Small intestine (tissue), 7 donors: ENCODE data around the gene C19orf44. TPM values are rescaled to one million over a fixed set of nuclear protein-coding genes. Genes with fewer than 3 reads are reported as not detected.
"Not testable (repeated sequence)": the region's sequence is repeated elsewhere in the genome, so short reads cannot be mapped to it uniquely, and the experiment has no call there.

ENCODE experiments used
- DNase-seq, 2 donors: peaks; one replicate each; pipeline versions ENCODE4 v3.0.0 to v3.0.0-alpha.2; 2013
- FAIRE-seq: peaks from 2 replicates; lab custom pipeline; 2012; peaks lifted over from hg19 to GRCh38; lab: Jason Lieb, UNC
- H3K27ac ChIP-seq, 3 donors: one replicate each; pipeline ENCODE4 v1.5.1; 2013; ENCODE audit warnings: low read length in 2 of 3, mild to moderate bottlenecking in 2 of 3, control low read depth in 1 of 3, inconsistent platforms in 1 of 3, low read depth in 1 of 3, moderate library complexity in 1 of 3
- H3K27me3 ChIP-seq, 3 donors: one replicate each; pipeline ENCODE4 v1.6.1; 2013; ENCODE audit warnings: low read length in 3 of 3, inconsistent platforms in 1 of 3; ENCODE audit not compliant: control insufficient read depth in 3 of 3, insufficient read depth in 3 of 3
- H3K36me3 ChIP-seq, 3 donors: one replicate each; pipeline ENCODE4 v1.6.1; 2013; ENCODE audit warnings: low read length in 3 of 3, inconsistent platforms in 1 of 3, low read depth in 1 of 3, mild to moderate bottlenecking in 1 of 3, moderate library complexity in 1 of 3; ENCODE audit not compliant: control insufficient read depth in 3 of 3, insufficient read depth in 2 of 3
- H3K4me1 ChIP-seq, 3 donors: one replicate each; pipeline ENCODE4 v1.6.1; 2013; ENCODE audit warnings: low read length in 2 of 3, inconsistent platforms in 1 of 3, low read depth in 1 of 3, mild to moderate bottlenecking in 1 of 3, moderate library complexity in 1 of 3; ENCODE audit not compliant: control insufficient read depth in 3 of 3, insufficient read depth in 2 of 3
- H3K4me3 ChIP-seq, 3 donors: one replicate each; pipeline ENCODE4 v1.5.1; 2013; ENCODE audit warnings: low read length in 3 of 3, control low read depth in 1 of 3, inconsistent platforms in 1 of 3, low read depth in 1 of 3, mild to moderate bottlenecking in 1 of 3, moderate library complexity in 1 of 3
- H3K9me3 ChIP-seq, 2 donors: one replicate each; pipeline ENCODE4 v1.6.1; 2013; ENCODE audit warnings: low read depth in 1 of 2, low read length in 1 of 2; ENCODE audit not compliant: control insufficient read depth in 2 of 2, insufficient read depth in 1 of 2
- WGBS, 3 donors: extraction: QIAGEN DNeasy Blood & Tissue Kit; methylation state at CpG; one replicate each; pipeline ENCODE4 v1.1.7; 2013; 5-methylcytosine and 5-hydroxymethylcytosine counted together
- polyA plus RNA-seq, 4 donors: library from polyadenylated mRNA; stranded (reverse) in 3 of 4; unstranded in 1 of 4; fragments of 200-250 nt in 3 of 4; fragments of 120-200 nt in 1 of 4; gene quantifications; one replicate each; pipeline versions ENCODE4 v1.2.1 to v1.2.3, GENCODE V29; 2013
- donor health status: healthy with polysubstance abuse.
- donor health status: control.
- donor health status: control.
- donor health status: Bipolar disorder and iron deficiency.
- donor health status: healthy.

The C19orf44 gene
- polyA plus RNA-seq, 4 donors, result 0.67 to 3.7 (median 2.2) TPM

GRCh38 chr19:16472992-16473391 is 23.2 kb upstream of the C19orf44 start:
- Histone ChIP-seq H3K4me3 (no peak overlapping the region), H3K27ac (no peak overlapping the region), H3K9me3 (peaks cover 0 to 4% of the 10 kb centered on the region in 2 donors), H3K27me3 (no peaks in the 10 kb centered on the region), H3K36me3 (peaks cover 0 to 6% (median 0%) of the 10 kb centered on the region in 3 donors), H3K4me1 (peaks cover 0 to 11% (median 0%) of the 10 kb centered on the region in 3 donors)
- FAIRE-seq, result no peak
- 61 to 87% (median 75%) methylated on average over 2 of the region's 2 CpGs for WGBS, 3 donors
- DNase-seq, result no peak

- Histone ChIP-seq H3K27me3 (no peaks in the 10 kb centered on the region), H3K4me3 (no peak overlapping the region), H3K27ac (no peak overlapping the region), H3K4me1 (peaks cover 0 to 11% (median 0%) of the 10 kb centered on the region in 3 donors), H3K36me3 (peaks cover 0 to 3% (median 0%) of the 10 kb centered on the region in 3 donors), H3K9me3 (peaks cover 0 to 4% of the 10 kb centered on the region in 2 donors)
- DNase-seq (no peak), FAIRE-seq (no peak)
- WGBS, 3 donors, result 76 to 82% (median 77%) methylated on average over 13 of the region's 13 CpGs
These were observed 22.3 kb upstream of the C19orf44 start for GRCh38 chr19:16473875-16474392.

GRCh38 chr19:16476401-16476800 is 19.8 kb upstream of the C19orf44 start:
- H3K9me3 ChIP-seq, result peaks cover 0 to 4% of the 10 kb centered on the region in 2 donors
- no peaks in the 10 kb centered on the region for H3K4me1 ChIP-seq
- no peak overlapping the region for H3K4me3 ChIP-seq
- H3K27ac ChIP-seq, result no peak overlapping the region
- no peaks in the 10 kb centered on the region for H3K36me3 ChIP-seq
- H3K27me3 ChIP-seq, result no peaks in the 10 kb centered on the region
- WGBS, 3 donors, result 61 to 74% (median 68%) methylated on average over 3 of the region's 3 CpGs
- DNase-seq, result no peak
- no peak for FAIRE-seq

- Histone ChIP-seq H3K36me3 (no peaks in the 10 kb centered on the region), H3K27ac (no peak overlapping the region), H3K4me3 (no peak overlapping the region), H3K27me3 (no peaks in the 10 kb centered on the region), H3K4me1 (no peaks in the 10 kb centered on the region), H3K9me3 (peaks cover 0 to 4% of the 10 kb centered on the region in 2 donors)
- no peak for FAIRE-seq
- no peak for DNase-seq
- WGBS, 3 donors, result 95 to 98% (median 95%) methylated on average over 1 of the region's 1 CpG
These were observed 18.9 kb upstream of the C19orf44 start for GRCh38 chr19:16477311-16477710.

- FAIRE-seq (no peak), DNase-seq (no peak)
- 80 to 83% (median 81%) methylated on average over 7 of the region's 7 CpGs for WGBS, 3 donors
- no peak overlapping the region for H3K27ac ChIP-seq
- H3K36me3 ChIP-seq, result no peaks in the 10 kb centered on the region
- H3K4me1 ChIP-seq, result no peaks in the 10 kb centered on the region
- H3K27me3 ChIP-seq, result no peaks in the 10 kb centered on the region
- no peak overlapping the region for H3K4me3 ChIP-seq
- H3K9me3 ChIP-seq, result no peaks in the 10 kb centered on the region
These were observed 13.4 kb upstream of the C19orf44 start for GRCh38 chr19:16482745-16483144.

GRCh38 chr19:16486476-16486875 is 9.7 kb upstream of the C19orf44 start:
- H3K9me3 ChIP-seq, H3K27me3 ChIP-seq, H3K4me3 ChIP-seq, H3K36me3 ChIP-seq, FAIRE-seq, H3K4me1 ChIP-seq, H3K27ac ChIP-seq, DNase-seq: not testable (repeated sequence)
- 77 to 88% (median 86%) methylated on average over 4 of the region's 4 CpGs for WGBS, 3 donors

GRCh38 chr19:16496613-16496983 is 404 bp downstream of the C19orf44 start:
- H3K36me3 ChIP-seq, result peaks cover 0 to 8% (median 5%) of the 10 kb centered on the region in 3 donors
- H3K9me3 ChIP-seq, result no peaks in the 10 kb centered on the region
- WGBS, 3 donors, result 20 to 21% (median 21%) methylated on average over 16 of the region's 16 CpGs
- FAIRE-seq (no peak), DNase-seq (no peak)
- H3K4me3 ChIP-seq, result peak overlapping the region; percentile 42 to 85 (median 57)
- peak overlapping the region in 1 of 3 donors; percentile 33 for H3K27ac ChIP-seq
- H3K4me1 ChIP-seq, result no peaks in the 10 kb centered on the region
- no peaks in the 10 kb centered on the region for H3K27me3 ChIP-seq

GRCh38 chr19:16497042-16497441 is 848 bp downstream of the C19orf44 start:
- Histone ChIP-seq H3K9me3 (no peaks in the 10 kb centered on the region), H3K27ac (peak overlapping the region in 1 of 3 donors; percentile 33), H3K36me3 (peaks cover 0 to 12% (median 5%) of the 10 kb centered on the region in 3 donors), H3K27me3 (no peaks in the 10 kb centered on the region), H3K4me1 (no peaks in the 10 kb centered on the region), H3K4me3 (peak overlapping the region in 1 of 3 donors; percentile 85)
- 78 to 83% (median 82%) methylated on average over 12 of the region's 12 CpGs for WGBS, 3 donors
- FAIRE-seq (no peak), DNase-seq (no peak)

- no peak for FAIRE-seq
- H3K27me3 ChIP-seq, result no peaks in the 10 kb centered on the region
- H3K9me3 ChIP-seq, result no peaks in the 10 kb centered on the region
- no peak overlapping the region for H3K4me3 ChIP-seq
- H3K27ac ChIP-seq, result no peak overlapping the region
- 93 to 94% (median 94%) methylated on average over 6 of the region's 6 CpGs for WGBS, 3 donors
- no peak for DNase-seq
- peaks cover 0 to 15% (median 5%) of the 10 kb centered on the region in 3 donors for H3K36me3 ChIP-seq
- no peaks in the 10 kb centered on the region for H3K4me1 ChIP-seq
These were observed 1.6 kb downstream of the C19orf44 start for GRCh38 chr19:16497837-16498236.
